Measurements from ENCODE around the gene GPC6.

Gene GPC6

GRCh38 chr13:94120878-94121277 lies 894.3 kb downstream of the GPC6 start:
- TF ChIP-seq FOXA1 (IDR thresholded peaks at IDR 0.05) = no peak
- TF ChIP-seq BHLHE40 (IDR thresholded peaks at IDR 0.05; ENCODE audit: borderline replicate concordance) = no peak
- TF ChIP-seq FOXK2 (IDR thresholded peaks at IDR 0.05) = no peak
- TF ChIP-seq FOXM1 (IDR thresholded peaks at IDR 0.05; ENCODE audit: borderline replicate concordance) = no peak
- TF ChIP-seq ELF4 (IDR thresholded peaks at IDR 0.05) = no peak
- TF ChIP-seq ZNF384 (IDR thresholded peaks at IDR 0.05) = no peak
- no peak for TF ChIP-seq ARNT (IDR thresholded peaks at IDR 0.05)
- TF ChIP-seq PKNOX1 (IDR thresholded peaks at IDR 0.05) = no peak
- TF ChIP-seq L3MBTL2 (conservative IDR thresholded peaks at IDR 0.05) = no peak
- no peak for TF ChIP-seq LEF1 (IDR thresholded peaks at IDR 0.05; ENCODE audit: borderline replicate concordance)
- no peak for TF ChIP-seq TARDBP (IDR thresholded peaks at IDR 0.05)
- TF ChIP-seq SUZ12 (IDR thresholded peaks at IDR 0.05) = no peak
- TF ChIP-seq CTBP1 (IDR thresholded peaks at IDR 0.05; ENCODE audit: borderline replicate concordance) = no peak
- ChIA-PET POLR2A (no interaction called here), CTCF (no interaction called here)
- DNase-seq (ENCODE audit: extremely low spot score) = peak; percentile 18

- TF ChIP-seq FOXK2 (IDR thresholded peaks at IDR 0.05) (no peak), TARDBP (IDR thresholded peaks at IDR 0.05) (no peak)
- ChIA-PET CTCF (no interaction called here), POLR2A (no interaction called here)
- DNase-seq (ENCODE audit: extremely low spot score) = no peak
Observed at GRCh38 chr13:94121686-94122085, 895.1 kb downstream of the GPC6 start.

- TF ChIP-seq SUZ12 (IDR thresholded peaks at IDR 0.05) (no peak), PKNOX1 (IDR thresholded peaks at IDR 0.05) (no peak), LEF1 (IDR thresholded peaks at IDR 0.05; ENCODE audit: borderline replicate concordance) (no peak), FOXM1 (IDR thresholded peaks at IDR 0.05; ENCODE audit: borderline replicate concordance) (no peak)
- no peak for DNase-seq (ENCODE audit: extremely low spot score)
- POLR2A ChIA-PET = no interaction called here
- CTCF ChIA-PET = interaction anchor here (0.6 kb wide), 1 partner anchor 1996 kb away, joined by 4 read pairs; no protein-coding TSS in a partner anchor
Observed at GRCh38 chr13:94122300-94122915, 895.8 kb downstream of the GPC6 start.

- ChIA-PET CTCF (interaction anchor here (0.6 kb wide), 1 partner anchor 48 kb away, joined by 3 read pairs; no protein-coding TSS in a partner anchor), POLR2A (no interaction called here)
- no peak for DNase-seq (ENCODE audit: extremely low spot score)
- TF ChIP-seq NFRKB (IDR thresholded peaks at IDR 0.05) = no peak
- 0 out of 2 replicates have a peak, but pooled peaks have one; percentile 10 for TF ChIP-seq FOXM1 (IDR thresholded peaks at IDR 0.05; ENCODE audit: borderline replicate concordance)
Observed at GRCh38 chr13:94123557-94123956, 897.0 kb downstream of the GPC6 start.

GRCh38 chr13:94128430-94128829 lies 901.8 kb downstream of the GPC6 start:
- CTCF ChIA-PET = no interaction called here
- DNase-seq (ENCODE audit: extremely low spot score) = no peak
- no peak for TF ChIP-seq ARNT (IDR thresholded peaks at IDR 0.05)
- TF ChIP-seq FOXK2 (IDR thresholded peaks at IDR 0.05) = no peak
- no peak for TF ChIP-seq FOXA1 (IDR thresholded peaks at IDR 0.05)
- TF ChIP-seq NFRKB (IDR thresholded peaks at IDR 0.05) = no peak
- no peak for TF ChIP-seq FOXM1 (IDR thresholded peaks at IDR 0.05; ENCODE audit: borderline replicate concordance)
- no peak for TF ChIP-seq PKNOX1 (IDR thresholded peaks at IDR 0.05)
- no peak for TF ChIP-seq HDGF (IDR thresholded peaks at IDR 0.05; ENCODE audit: borderline replicate concordance)
- no peak for TF ChIP-seq LEF1 (IDR thresholded peaks at IDR 0.05; ENCODE audit: borderline replicate concordance)
- no peak for TF ChIP-seq SP1 (IDR thresholded peaks at IDR 0.05)
- no peak for TF ChIP-seq ZNF384 (IDR thresholded peaks at IDR 0.05)
- TF ChIP-seq ELF4 (IDR thresholded peaks at IDR 0.05) = no peak
- TF ChIP-seq TARDBP (IDR thresholded peaks at IDR 0.05) = no peak
- POLR2A ChIA-PET = interaction anchor here (0.7 kb wide), 1 partner anchor 145 kb away, joined by 3 read pairs; no protein-coding TSS in a partner anchor

GRCh38 chr13:94129490-94129894 lies 902.9 kb downstream of the GPC6 start:
- no peak for TF ChIP-seq ZNF384 (IDR thresholded peaks at IDR 0.05)
- no peak for TF ChIP-seq FOXK2 (IDR thresholded peaks at IDR 0.05)
- no peak for TF ChIP-seq LEF1 (IDR thresholded peaks at IDR 0.05; ENCODE audit: borderline replicate concordance)
- TF ChIP-seq ELF4 (IDR thresholded peaks at IDR 0.05) = no peak
- no peak for TF ChIP-seq SP1 (IDR thresholded peaks at IDR 0.05)
- no peak for TF ChIP-seq CTBP1 (IDR thresholded peaks at IDR 0.05; ENCODE audit: borderline replicate concordance)
- TF ChIP-seq HDGF (IDR thresholded peaks at IDR 0.05; ENCODE audit: borderline replicate concordance) = no peak
- no peak for TF ChIP-seq BHLHE40 (IDR thresholded peaks at IDR 0.05; ENCODE audit: borderline replicate concordance)
- TF ChIP-seq FOXM1 (IDR thresholded peaks at IDR 0.05; ENCODE audit: borderline replicate concordance) = no peak
- TF ChIP-seq PKNOX1 (IDR thresholded peaks at IDR 0.05) = no peak
- no peak for TF ChIP-seq NFRKB (IDR thresholded peaks at IDR 0.05)
- no peak for TF ChIP-seq L3MBTL2 (conservative IDR thresholded peaks at IDR 0.05)
- TF ChIP-seq ARNT (IDR thresholded peaks at IDR 0.05) = no peak
- TF ChIP-seq SUZ12 (IDR thresholded peaks at IDR 0.05) = no peak
- TF ChIP-seq TARDBP (IDR thresholded peaks at IDR 0.05) = no peak
- ChIA-PET CTCF (no interaction called here), POLR2A (no interaction called here)
- DNase-seq (ENCODE audit: extremely low spot score) = no peak
